ENCODE measurements around the gene ELL. TPM values are rescaled to one million over a fixed set of nuclear protein-coding genes. Genes with fewer than 3 reads are reported as not detected.

ELL gene
- total RNA-seq, 1 donor from 2014 or later, result 30.5 TPM

GRCh38 chr19:18417250-18418028, 104.4 kb downstream of the ELL start:
- TF ChIP-seq, protein P1, sequence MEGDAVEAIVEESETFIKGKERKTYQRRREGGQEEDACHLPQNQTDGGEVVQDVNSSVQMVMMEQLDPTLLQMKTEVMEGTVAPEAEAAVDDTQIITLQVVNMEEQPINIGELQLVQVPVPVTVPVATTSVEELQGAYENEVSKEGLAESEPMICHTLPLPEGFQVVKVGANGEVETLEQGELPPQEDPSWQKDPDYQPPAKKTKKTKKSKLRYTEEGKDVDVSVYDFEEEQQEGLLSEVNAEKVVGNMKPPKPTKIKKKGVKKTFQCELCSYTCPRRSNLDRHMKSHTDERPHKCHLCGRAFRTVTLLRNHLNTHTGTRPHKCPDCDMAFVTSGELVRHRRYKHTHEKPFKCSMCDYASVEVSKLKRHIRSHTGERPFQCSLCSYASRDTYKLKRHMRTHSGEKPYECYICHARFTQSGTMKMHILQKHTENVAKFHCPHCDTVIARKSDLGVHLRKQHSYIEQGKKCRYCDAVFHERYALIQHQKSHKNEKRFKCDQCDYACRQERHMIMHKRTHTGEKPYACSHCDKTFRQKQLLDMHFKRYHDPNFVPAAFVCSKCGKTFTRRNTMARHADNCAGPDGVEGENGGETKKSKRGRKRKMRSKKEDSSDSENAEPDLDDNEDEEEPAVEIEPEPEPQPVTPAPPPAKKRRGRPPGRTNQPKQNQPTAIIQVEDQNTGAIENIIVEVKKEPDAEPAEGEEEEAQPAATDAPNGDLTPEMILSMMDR (IDR thresholded peaks at IDR 0.05), result no peak
- Histone ChIP-seq H3K4me1 (peaks cover 15 to 54% of the 10 kb centered on the region in 2 donors), H3K4me3 (peak overlapping the region; percentile 57 to 65), H3K9me3 (no peaks in the 10 kb centered on the region), H3K27ac (peak overlapping the region; percentile 93 to 96), H3K27me3 (no peaks in the 10 kb centered on the region), H3K36me3 (no peaks in the 10 kb centered on the region)
- intact Hi-C loops (cut with DNase I), result loop anchor here (2.0 to 10.0 kb wide), 4 partner anchors 19 to 313 kb away; partner anchors contain the start of gene RAB3A
- peak in 1 of 2 donors; percentile 87 for DNase-seq (ENCODE audit: low spot score in 2 of 2)

- TF ChIP-seq, protein P1 (IDR thresholded peaks at IDR 0.05), result no peak
- intact Hi-C loops (cut with DNase I), result loop anchor here (5.0 to 10.0 kb wide), 3 partner anchors 125 to 312 kb away; partner anchors contain the start of gene RAB3A
- Histone ChIP-seq H3K27me3 (no peaks in the 10 kb centered on the region), H3K36me3 (no peaks in the 10 kb centered on the region), H3K9me3 (no peaks in the 10 kb centered on the region), H3K27ac (peak overlapping the region; percentile 93 to 96), H3K4me3 (peak overlapping the region; percentile 57 to 65), H3K4me1 (peaks cover 15 to 54% of the 10 kb centered on the region in 2 donors)
- peak in 1 of 2 donors; percentile 96 for DNase-seq (ENCODE audit: low spot score in 2 of 2)
These were observed 105.1 kb downstream of the ELL start for GRCh38 chr19:18416778-18417249.

- intact Hi-C loops (cut with DNase I), result loop anchor here (5.0 to 10.0 kb wide), 3 partner anchors 123 to 311 kb away; partner anchors contain the start of gene RAB3A
- peak overlapping the region; percentile 93 to 96 for H3K27ac ChIP-seq
- H3K36me3 ChIP-seq, result no peaks in the 10 kb centered on the region
- peak overlapping the region; percentile 7 to 65 for H3K4me3 ChIP-seq
- H3K27me3 ChIP-seq, result no peaks in the 10 kb centered on the region
- TF ChIP-seq, protein P1 (IDR thresholded peaks at IDR 0.05), result no peak
- H3K9me3 ChIP-seq, result no peaks in the 10 kb centered on the region
- peaks cover 15 to 46% of the 10 kb centered on the region in 2 donors for H3K4me1 ChIP-seq
- DNase-seq (ENCODE audit: low spot score in 2 of 2), result peak in 1 of 2 donors; percentile 89
These were observed 106.5 kb downstream of the ELL start for GRCh38 chr19:18415178-18415867.

DNA sequence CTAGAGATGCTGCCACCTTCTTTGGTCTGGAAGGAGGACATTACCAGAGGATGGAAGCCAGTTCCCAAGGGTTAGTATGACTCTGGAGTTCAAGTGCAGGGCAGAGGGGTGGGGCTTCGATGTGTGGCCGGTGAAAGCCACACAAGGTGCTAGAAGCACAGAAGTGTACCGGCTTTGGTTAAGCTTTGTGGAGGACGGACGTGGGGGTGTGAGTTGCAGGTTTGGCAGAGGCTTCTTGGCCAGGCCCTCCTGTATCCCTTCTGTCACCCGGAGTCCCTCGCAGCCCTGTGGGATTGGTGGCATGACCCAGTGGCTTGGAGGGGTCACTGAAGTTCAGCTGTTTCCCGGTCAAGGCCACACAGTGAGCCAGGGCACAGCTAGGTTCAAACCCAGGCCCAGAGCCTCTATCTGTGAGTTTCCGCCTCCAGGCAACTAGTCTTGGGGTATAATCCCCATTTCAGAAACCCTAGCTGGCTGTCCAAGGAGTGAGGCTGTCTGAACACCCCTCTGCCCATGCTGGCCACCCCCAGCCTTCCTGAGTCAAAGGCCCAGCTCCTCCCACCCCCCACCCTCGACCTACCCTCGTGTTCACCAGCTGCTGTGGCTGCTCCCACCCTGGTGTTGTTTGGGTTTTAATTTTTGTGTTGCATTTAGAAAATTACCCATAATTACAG, 107.2 kb downstream of the ELL start:
- DNase-seq (ENCODE audit: low spot score in 2 of 2), result no peak
- peaks cover 15 to 40% of the 10 kb centered on the region in 2 donors for H3K4me1 ChIP-seq

More for the DNA sequence above, 107.2 kb downstream of the ELL start:
- Histone ChIP-seq H3K27me3 (no peaks in the 10 kb centered on the region), H3K36me3 (no peaks in the 10 kb centered on the region), H3K9me3 (no peaks in the 10 kb centered on the region), H3K4me3 (peak overlapping the region; percentile 7 to 65), H3K27ac (peak overlapping the region; percentile 93 to 96)
- intact Hi-C loops (cut with DNase I), result loop anchor here (5.0 to 10.0 kb wide), 4 partner anchors 122 to 310 kb away; partner anchors contain the start of gene RAB3A
- TF ChIP-seq, protein P1 (IDR thresholded peaks at IDR 0.05), result no peak
